GM12872 (cell line): ENCODE results near the gene AKNAD1.

Experiments
- TF ChIP-seq, protein P1 (sequence below): IDR thresholded peaks from 3 replicates; pipeline ENCODE4 v1.5.1; 2011; ENCODE audit warnings: low read depth, mild to moderate bottlenecking, low read length, moderate library complexity; ENCODE audit not compliant: insufficient read depth

AKNAD1 gene

GRCh38 chr1:108860190-108860907 lies 3.5 kb upstream of the AKNAD1 start:
- TF ChIP-seq, protein P1, sequence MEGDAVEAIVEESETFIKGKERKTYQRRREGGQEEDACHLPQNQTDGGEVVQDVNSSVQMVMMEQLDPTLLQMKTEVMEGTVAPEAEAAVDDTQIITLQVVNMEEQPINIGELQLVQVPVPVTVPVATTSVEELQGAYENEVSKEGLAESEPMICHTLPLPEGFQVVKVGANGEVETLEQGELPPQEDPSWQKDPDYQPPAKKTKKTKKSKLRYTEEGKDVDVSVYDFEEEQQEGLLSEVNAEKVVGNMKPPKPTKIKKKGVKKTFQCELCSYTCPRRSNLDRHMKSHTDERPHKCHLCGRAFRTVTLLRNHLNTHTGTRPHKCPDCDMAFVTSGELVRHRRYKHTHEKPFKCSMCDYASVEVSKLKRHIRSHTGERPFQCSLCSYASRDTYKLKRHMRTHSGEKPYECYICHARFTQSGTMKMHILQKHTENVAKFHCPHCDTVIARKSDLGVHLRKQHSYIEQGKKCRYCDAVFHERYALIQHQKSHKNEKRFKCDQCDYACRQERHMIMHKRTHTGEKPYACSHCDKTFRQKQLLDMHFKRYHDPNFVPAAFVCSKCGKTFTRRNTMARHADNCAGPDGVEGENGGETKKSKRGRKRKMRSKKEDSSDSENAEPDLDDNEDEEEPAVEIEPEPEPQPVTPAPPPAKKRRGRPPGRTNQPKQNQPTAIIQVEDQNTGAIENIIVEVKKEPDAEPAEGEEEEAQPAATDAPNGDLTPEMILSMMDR: no peak

DNA sequence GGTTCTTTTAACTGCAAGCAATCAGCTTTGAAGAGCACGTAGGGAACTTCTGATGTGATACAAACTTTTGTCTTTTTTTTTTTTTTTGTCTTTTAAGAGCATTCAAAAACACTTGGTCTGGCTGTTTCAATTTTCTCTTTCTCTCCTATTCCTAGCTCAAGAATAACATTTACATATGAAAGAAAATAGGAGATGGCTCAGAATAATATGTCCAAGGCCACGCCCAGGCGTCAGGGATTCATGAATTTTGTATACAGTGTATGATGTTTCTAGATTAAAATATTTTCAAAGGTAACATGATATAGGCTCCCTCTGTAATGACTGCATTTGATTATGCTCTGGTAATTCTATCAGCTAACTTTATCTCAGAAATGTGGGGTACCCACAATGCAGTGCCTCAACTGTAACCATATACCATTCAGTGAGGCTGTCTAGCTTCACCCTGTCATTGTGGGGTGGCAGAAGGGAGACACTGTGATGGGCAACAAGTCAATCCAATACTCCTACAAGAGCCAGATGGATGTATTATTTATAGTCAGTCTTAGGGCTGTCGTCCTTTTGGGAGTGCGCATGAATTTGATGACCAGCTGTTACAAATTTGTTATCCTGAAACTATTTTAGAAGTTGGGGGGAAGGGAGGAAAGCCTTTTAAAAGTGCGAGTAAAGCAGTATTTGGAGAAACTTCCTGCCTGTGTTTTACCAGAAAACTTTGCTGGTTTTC lies 1.5 kb upstream of the AKNAD1 start:
- TF ChIP-seq, protein P1: no peak

GRCh38 chr1:108854221-108855019 lies 2.5 kb downstream of the AKNAD1 start:
- TF ChIP-seq, protein P1: no peak

DNA sequence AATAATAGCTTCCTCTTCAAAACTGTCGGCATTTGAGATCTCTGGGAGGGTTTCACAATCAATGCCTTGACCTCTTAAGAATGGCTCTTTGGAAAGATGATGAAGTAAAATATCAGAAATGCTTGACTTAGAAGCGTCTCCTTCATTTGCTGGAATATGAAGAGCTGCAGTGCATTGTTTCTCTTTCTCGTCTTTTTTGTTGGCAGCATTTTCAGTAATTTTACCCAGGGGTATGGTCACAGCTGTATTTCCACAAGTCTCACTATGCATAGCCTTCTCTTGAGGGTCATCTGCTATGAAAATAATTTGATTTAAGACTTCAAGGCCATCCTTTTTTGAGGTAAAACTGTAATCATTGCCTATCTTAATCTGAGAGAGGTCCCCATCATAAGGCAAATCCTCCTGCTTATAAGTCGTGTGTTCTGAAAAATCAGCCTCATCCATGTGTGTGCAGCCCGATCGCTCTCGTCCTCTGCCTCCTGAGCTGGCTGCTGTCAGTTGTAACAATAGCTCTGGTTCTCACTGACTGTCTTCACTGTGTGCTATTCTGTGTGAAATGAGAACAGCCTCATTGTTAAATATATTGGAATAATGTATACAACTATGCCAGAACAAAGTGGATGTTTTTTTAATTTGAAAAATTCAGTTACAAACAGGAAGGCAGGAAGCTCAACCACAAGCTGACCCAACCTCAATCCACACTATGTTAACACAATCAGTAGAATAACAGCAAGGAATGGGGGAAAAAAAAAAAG lies 4.5 kb downstream of the AKNAD1 start:
- TF ChIP-seq, protein P1: no peak

DNA sequence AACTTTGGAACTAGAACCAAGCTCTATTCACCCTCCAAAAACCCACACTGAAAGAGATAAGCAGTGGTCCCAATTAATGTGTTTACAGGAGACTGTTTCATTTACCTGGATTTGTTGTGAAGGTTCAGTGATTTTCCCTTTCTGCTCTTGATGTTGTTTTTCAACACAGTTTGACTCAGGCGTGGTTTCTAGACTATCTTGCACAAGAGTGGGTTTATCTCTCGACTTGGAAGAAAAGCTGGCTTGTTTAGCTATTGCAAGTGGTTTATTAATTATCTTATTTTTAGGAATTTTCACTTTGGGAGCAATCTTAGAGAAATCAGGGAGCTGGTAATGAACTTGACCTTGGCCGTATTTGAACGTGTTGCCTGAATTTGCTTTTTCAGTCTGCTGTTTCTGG lies 5.3 kb downstream of the AKNAD1 start:
- TF ChIP-seq, protein P1: no peak

GRCh38 chr1:108850929-108851328 lies 6.0 kb downstream of the AKNAD1 start:
- TF ChIP-seq, protein P1: no peak
